Erythroblast (primary cell): ENCODE data around the gene GGCX.
A peak's percentile ranks its signal among the peaks of the same experiment; 100 is the strongest.

Source experiments
- DNase-seq, 2 experiments: peaks; one replicate each; lab custom pipeline; 2025; lab: John Stamatoyannopoulos, UW
- GATA1 ChIP-seq: IDR thresholded peaks from 2 replicates; pipeline ENCODE4 v1.6.1; 2011; ENCODE audit warnings: low read depth, mild to moderate bottlenecking, control low read depth, low read length, moderate library complexity
- POLR2A ChIP-seq: IDR thresholded peaks from 2 replicates; pipeline ENCODE4 v1.6.1; 2011; ENCODE audit warnings: mild to moderate bottlenecking, low read length

Gene GGCX

GRCh38 chr2:85536479-85536878, 24.8 kb downstream of the GGCX start:
- no peak for TF ChIP-seq GATA1
- no peak for TF ChIP-seq POLR2A
- DNase-seq, result no peak

GRCh38 chr2:85534881-85535280, 26.4 kb downstream of the GGCX start:
- TF ChIP-seq POLR2A (no peak), GATA1 (no peak)
- no peak for DNase-seq

- TF ChIP-seq POLR2A (no peak), GATA1 (no peak)
- peak; percentile 53 to 63 for DNase-seq
These were observed 27.2 kb downstream of the GGCX start for GRCh38 chr2:85534099-85534498.

DNA sequence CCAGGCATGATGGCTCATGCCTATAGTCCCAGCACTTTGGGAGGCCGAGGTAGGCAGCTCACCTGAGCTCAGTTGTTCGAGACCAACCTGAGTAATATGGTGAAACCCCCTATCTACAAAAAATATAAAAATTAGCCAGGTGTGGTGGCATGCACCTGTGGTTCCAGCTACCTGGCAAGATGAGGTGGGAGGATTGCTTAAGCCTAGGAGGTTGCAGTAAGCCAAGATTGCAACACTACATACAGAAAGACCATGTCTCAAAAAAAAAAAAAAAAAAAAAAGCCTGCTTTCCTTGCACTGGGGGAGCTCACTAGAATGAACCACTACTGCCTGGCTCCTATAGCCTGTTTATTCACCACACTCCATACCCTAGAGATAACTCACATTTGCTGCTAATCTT, 29.7 kb downstream of the GGCX start:
- DNase-seq, result no peak

DNA sequence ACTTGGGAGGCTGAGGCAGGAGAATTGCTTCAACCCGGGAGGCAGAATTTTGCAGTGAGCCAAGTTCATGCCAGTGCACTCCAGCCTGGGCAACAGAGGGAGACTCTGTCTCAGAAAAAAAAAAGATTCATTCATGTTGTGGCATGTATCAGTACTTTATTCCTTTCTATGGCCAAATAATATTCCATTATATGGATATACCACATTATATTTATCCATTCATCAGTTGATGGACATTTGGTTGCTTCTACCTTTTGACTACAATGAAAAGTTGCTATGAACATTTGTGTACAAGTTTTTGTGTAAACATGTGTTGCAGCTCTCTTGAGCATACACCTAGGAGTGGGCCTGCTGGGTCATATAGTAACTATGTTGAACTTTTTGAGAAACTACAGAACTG, 31.5 kb downstream of the GGCX start:
- DNase-seq, result no peak
- no peak for TF ChIP-seq POLR2A
- no peak for TF ChIP-seq GATA1

More for the DNA sequence above, 29.7 kb downstream of the GGCX start:
- no peak for TF ChIP-seq POLR2A
- TF ChIP-seq GATA1, result no peak

DNA sequence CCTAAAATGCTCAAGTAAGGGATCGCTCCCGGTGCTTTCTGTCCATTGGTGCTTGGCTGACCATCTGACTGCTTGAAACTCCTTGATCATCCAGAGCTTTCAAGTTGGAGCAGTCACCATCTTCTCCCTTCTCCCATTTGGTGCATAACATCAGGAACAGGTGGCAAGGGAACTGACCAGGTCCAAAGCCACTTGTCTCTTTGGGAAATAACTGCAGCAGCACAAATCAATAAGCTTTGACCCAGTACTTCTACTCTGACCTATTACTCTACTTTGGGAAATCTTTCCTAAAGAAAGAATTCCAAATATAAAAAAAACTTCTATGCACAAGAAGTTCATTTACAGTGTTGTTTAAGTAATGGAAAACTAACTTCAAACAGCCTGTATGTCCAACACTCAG, 32.9 kb downstream of the GGCX start:
- TF ChIP-seq POLR2A, result no peak
- TF ChIP-seq GATA1, result no peak
- no peak for DNase-seq

- no peak for DNase-seq
- TF ChIP-seq POLR2A (no peak), GATA1 (no peak)
These were observed 33.5 kb downstream of the GGCX start for GRCh38 chr2:85527787-85528186.

- no peak for TF ChIP-seq GATA1
- TF ChIP-seq POLR2A, result no peak
- DNase-seq, result no peak
These were observed 35.7 kb downstream of the GGCX start for GRCh38 chr2:85525567-85525966.

- DNase-seq, result no peak
- no peak for TF ChIP-seq GATA1
- no peak for TF ChIP-seq POLR2A
These were observed 36.3 kb downstream of the GGCX start for GRCh38 chr2:85525029-85525428.

GRCh38 chr2:85524336-85524908, 36.9 kb downstream of the GGCX start:
- TF ChIP-seq GATA1 (no peak), POLR2A (no peak)
- peak; percentile 59 to 67 for DNase-seq

GRCh38 chr2:85523903-85524335, 37.4 kb downstream of the GGCX start:
- TF ChIP-seq GATA1 (no peak), POLR2A (no peak)
- DNase-seq, result no peak

- DNase-seq, result no peak
- TF ChIP-seq POLR2A (no peak), GATA1 (no peak)
These were observed 38.0 kb downstream of the GGCX start for GRCh38 chr2:85523062-85523902.

- no peak for TF ChIP-seq POLR2A
- TF ChIP-seq GATA1, result no peak
- no peak for DNase-seq
These were observed 39.1 kb downstream of the GGCX start for GRCh38 chr2:85522090-85522647.
